Endothelial cell of umbilical vein (primary cell): ENCODE data around the gene USH1C. TPM values are rescaled to one million over a fixed set of nuclear protein-coding genes. Genes with fewer than 3 reads are reported as not detected.

Source experiments
- BruUV-seq: library from RNA; stranded (reverse); fragments of 400-500 nt; replicated peaks from 2 replicates; lab custom pipeline; 2021; lab: Mats Ljungman, UMichigan
- CTCF ChIA-PET: fragments of 300-600, 350-600 bp; sonication (Branson Sonifier 250); formaldehyde crosslinking; loops from one replicate; lab custom pipeline; 2021; ENCODE audit warnings: antibody characterized with exemption, inconsistent platforms; lab: Charles Lee
- POLR2A ChIA-PET: fragments of 300-600, 350-600 bp; sonication (Branson Sonifier 250); formaldehyde crosslinking; loops from one replicate; lab custom pipeline; 2021; ENCODE audit warnings: antibody characterized with exemption, inconsistent platforms; lab: Charles Lee
- DNase-seq: peaks from one replicate; pipeline ENCODE4 v3.0.0-alpha.2; 2011; ENCODE audit warnings: low read depth, low spot score
- FAIRE-seq: peaks from 2 replicates; lab custom pipeline; 2011; peaks lifted over from hg19 to GRCh38; lab: Jason Lieb, UNC
- H2AFZ ChIP-seq: 2 replicates; pipeline ENCODE4 v1.6.0; 2012; ENCODE audit warnings: low read depth, low read length, control low read depth, inconsistent platforms
- H3K27ac ChIP-seq: 2 replicates; pipeline ENCODE4 v1.5.1; 2011; ENCODE audit warnings: low read depth, mild to moderate bottlenecking, control low read depth, low read length, moderate library complexity; ENCODE audit not compliant: insufficient read depth
- H3K27me3 ChIP-seq, 2 experiments: 2 replicates each; pipeline versions ENCODE4 v1.6.0 to v1.6.1; 2011; ENCODE audit warnings: low read length in 2 of 2, mixed read lengths in 1 of 2; ENCODE audit not compliant: control insufficient read depth in 2 of 2, insufficient read depth in 2 of 2
- H3K36me3 ChIP-seq, 2 experiments: 2 replicates in 1 of 2; 3 replicates in 1 of 2; pipeline ENCODE4 v1.5.1; 2011; ENCODE audit warnings: low read length in 2 of 2, mild to moderate bottlenecking in 1 of 2, moderate library complexity in 1 of 2; ENCODE audit not compliant: control insufficient read depth in 2 of 2, insufficient read depth in 2 of 2; ENCODE audit errors: extremely low read depth in 1 of 2
- H3K4me1 ChIP-seq: 3 replicates; pipeline ENCODE4 v1.5.1; 2011; ENCODE audit warnings: mild to moderate bottlenecking, low read length; ENCODE audit not compliant: control insufficient read depth, insufficient read depth; ENCODE audit errors: extremely low read depth
- H3K4me2 ChIP-seq: 2 replicates; pipeline ENCODE4 v1.6.1; 2011; ENCODE audit warnings: low read length, control low read depth, mixed read lengths; ENCODE audit not compliant: insufficient read depth
- H3K4me3 ChIP-seq, 3 experiments: fragments of 200-600 bp in 1 of 3; sonication (generic), shearing (Covaris generic) in 1 of 3; replicated peaks in 1 of 3; 2 replicates each; pipeline ENCODE4 v1.5.1; 2011 to 2016; ENCODE audit warnings: control low read depth in 3 of 3, low read length in 3 of 3, mild to moderate bottlenecking in 2 of 3, inconsistent platforms in 1 of 3, low read depth in 1 of 3, moderate library complexity in 1 of 3; ENCODE audit not compliant: insufficient read depth in 1 of 3
- H3K79me2 ChIP-seq: 2 replicates; pipeline ENCODE4 v1.6.0; 2012; ENCODE audit warnings: low read length, inconsistent platforms; ENCODE audit not compliant: control insufficient read depth, insufficient read depth
- H3K9ac ChIP-seq: replicated peaks from 2 replicates; pipeline ENCODE3; 2011; ENCODE audit warnings: low read length, control low read depth; ENCODE audit not compliant: insufficient read depth; ENCODE audit errors: extremely low read depth
- H3K9me1 ChIP-seq: replicated peaks from 3 replicates; pipeline ENCODE4 v1.6.0; 2011; ENCODE audit warnings: mild to moderate bottlenecking, low read length; ENCODE audit not compliant: control insufficient read depth, insufficient read depth; ENCODE audit errors: extremely low read depth
- H3K9me3 ChIP-seq: replicated peaks from 2 replicates; pipeline ENCODE4 v1.5.1; 2012; ENCODE audit warnings: low read length, inconsistent platforms; ENCODE audit not compliant: control insufficient read depth, insufficient read depth
- H4K20me1 ChIP-seq: replicated peaks from 2 replicates; pipeline ENCODE3; 2011; ENCODE audit warnings: mild to moderate bottlenecking, low read length; ENCODE audit not compliant: control insufficient read depth, insufficient read depth; ENCODE audit errors: extremely low read depth
- CTCF ChIP-seq, 2 donors: IDR thresholded peaks; 1 replicate in 1 of 2; 2 replicates in 1 of 2; pipeline ENCODE4 v1.5.1; 2011; ENCODE audit warnings: low read length in 2 of 2, mild to moderate bottlenecking in 2 of 2, moderate library complexity in 2 of 2, control low read depth in 1 of 2, inconsistent platforms in 1 of 2, low read depth in 1 of 2; ENCODE audit not compliant: insufficient read depth in 1 of 2; ENCODE audit errors: extremely low read depth in 1 of 2
- EZH2 ChIP-seq: IDR thresholded peaks from 2 replicates; pipeline ENCODE4 v1.6.1; 2012; ENCODE audit warnings: borderline replicate concordance, low read depth, mild to moderate bottlenecking, moderate library complexity, low read length, inconsistent platforms; ENCODE audit not compliant: severe bottlenecking
- FOS ChIP-seq: IDR thresholded peaks from 2 replicates; pipeline ENCODE4 v1.6.1; 2011; ENCODE audit warnings: mild to moderate bottlenecking, low read length, moderate library complexity, borderline replicate concordance; ENCODE audit not compliant: insufficient read depth
- GATA2 ChIP-seq: IDR thresholded peaks from 2 replicates; pipeline ENCODE4 v1.7.0; 2011; ENCODE audit warnings: low read depth, mild to moderate bottlenecking, moderate library complexity, mixed read lengths, low read length; ENCODE audit not compliant: insufficient read length, insufficient read depth
- JUN ChIP-seq: IDR thresholded peaks from 2 replicates; pipeline ENCODE4 v1.6.1; 2011; ENCODE audit warnings: borderline replicate concordance, low read depth; ENCODE audit not compliant: insufficient read length, insufficient read depth
- MAX ChIP-seq: IDR thresholded peaks from 2 replicates; pipeline ENCODE4 v1.6.1; 2011; ENCODE audit not compliant: insufficient read depth, insufficient read length
- MYC ChIP-seq: IDR thresholded peaks from one replicate; pipeline ENCODE4 v1.6.1; 2011; ENCODE audit warnings: mild to moderate bottlenecking, low read depth, low read length
- POLR2A ChIP-seq: IDR thresholded peaks from 2 replicates; pipeline ENCODE4 v1.6.1; 2012; ENCODE audit warnings: low read depth, mild to moderate bottlenecking, control low read depth, low read length
- POLR2AphosphoS5 ChIP-seq: IDR thresholded peaks from 2 replicates; pipeline ENCODE4 v1.6.1; 2012; ENCODE audit warnings: low read depth, mild to moderate bottlenecking, control low read depth, low read length, moderate library complexity; ENCODE audit not compliant: insufficient read depth
- dilution Hi-C: fragments of 300-500 bp; cut with MboI; formaldehyde crosslinking; loops from one replicate; pipeline ENCODE4 v1.15.0; 2019; ENCODE audit warnings: low sequenced_read_pairs; ENCODE audit not compliant: extremely low pct_ligation_motif_present
- intact Hi-C: fragments of 100-400 bp; cut with micrococcal nuclease; formaldehyde crosslinking; loops from one replicate; pipeline ENCODE4 v1.10.0; 2022
- polyA plus RNA-seq, 4 experiments: library from polyadenylated mRNA; depleted of rRNA in 3 of 4; stranded (reverse) in 3 of 4; unstranded in 1 of 4; fragments of >200 nt; gene quantifications; 2 replicates each; pipeline versions ENCODE4 v1.2.1 to v1.2.3, GENCODE V29; 2011 to 2012; ENCODE audit warnings: missing spikeins in 1 of 4
- total RNA-seq: library from RNA; stranded (reverse); gene quantifications from 2 replicates; pipeline ENCODE4 v1.2.3, GENCODE V29; 2021

The USH1C gene
- total and polyA plus RNA-seq, 2 donors (not counting 3 experiments of a cell fraction or from before 2014, with no cell fraction given) = not detected

GRCh38 chr11:17578958-17579357 is 34.7 kb upstream of the USH1C start:
- H3K36me3 ChIP-seq = no peaks in the 10 kb centered on the region
- BruUV-seq = no TSS peak
- H3K79me2 ChIP-seq = no peaks in the 10 kb centered on the region
- dilution Hi-C loops = no loop called here
- H3K4me2 ChIP-seq = no peak overlapping the region
- no peak for TF ChIP-seq MAX
- no peak for TF ChIP-seq CTCF (IDR thresholded peaks at IDR 0.05; ENCODE audit: extremely low read depth in 1 of 2, insufficient read depth in 1 of 2, low read depth in 1 of 2, low read length in 2 of 2)
- TF ChIP-seq EZH2 = no peak
- no peak for TF ChIP-seq FOS
- no peak for TF ChIP-seq POLR2AphosphoS5
- TF ChIP-seq POLR2A = no peak
- no peak for TF ChIP-seq JUN
- TF ChIP-seq MYC = no peak
- TF ChIP-seq GATA2 = no peak
- intact Hi-C loops = no loop called here
- no peaks in the 10 kb centered on the region for H3K4me1 ChIP-seq
- H3K9ac ChIP-seq = no peak overlapping the region
- no peak overlapping the region for H3K4me3 ChIP-seq
- peaks cover 0 to 2% of the 10 kb centered on the region in 2 experiments for H3K27me3 ChIP-seq
- no peak for FAIRE-seq
- POLR2A ChIA-PET = no interaction called here
- H2AFZ ChIP-seq = no peak overlapping the region
- H3K27ac ChIP-seq = no peak overlapping the region
- H4K20me1 ChIP-seq = no peaks in the 10 kb centered on the region
- no peaks in the 10 kb centered on the region for H3K9me1 ChIP-seq
- CTCF ChIA-PET = no interaction called here
- no peak for DNase-seq
- H3K9me3 ChIP-seq = no peaks in the 10 kb centered on the region
